GM23338 (cell line): ENCODE results near the gene DSG2. TPM values are rescaled to one million over a fixed set of nuclear protein-coding genes. Genes with fewer than 3 reads are reported as not detected.

ENCODE experiments used
- ATAC-seq: fragments of 200-7000 bp; cut with Tn5 transposase; 3 replicates; pipeline ENCODE4 v1.9.1; 2020
- DNase-seq: peaks from one replicate; pipeline ENCODE4 v3.0.0-alpha.2; 2015; ENCODE audit warnings: low spot score
- H2AFZ ChIP-seq: fragments of 200-600 bp; sonication (generic); 2 replicates; pipeline ENCODE4 v1.8.0; 2016; ENCODE audit warnings: antibody characterized with exemption, mild to moderate bottlenecking, moderate library complexity
- H3F3A ChIP-seq: fragments of 200-600 bp; sonication (generic); replicated peaks from 2 replicates; pipeline ENCODE4 v1.8.0; 2017; ENCODE audit warnings: antibody characterized with exemption, mixed run types, low read depth
- H3K27ac ChIP-seq: fragments of 200-600 bp; sonication (generic); 2 replicates; pipeline ENCODE4 v1.6.1; 2016; ENCODE audit warnings: low read depth
- H3K27me3 ChIP-seq: fragments of 200-600 bp; sonication (generic); 2 replicates; pipeline ENCODE4 v1.8.0; 2016; ENCODE audit warnings: mild to moderate bottlenecking, mixed run types, moderate library complexity; ENCODE audit not compliant: insufficient read depth
- H3K36me3 ChIP-seq: fragments of 200-600 bp; sonication (generic); 2 replicates; pipeline ENCODE4 v1.8.0; 2016; ENCODE audit warnings: mild to moderate bottlenecking; ENCODE audit not compliant: insufficient read depth
- H3K4me1 ChIP-seq: fragments of 200-600 bp; sonication (generic); 2 replicates; pipeline ENCODE4 v1.8.0; 2016; ENCODE audit warnings: mild to moderate bottlenecking, moderate library complexity; ENCODE audit not compliant: insufficient read depth
- H3K4me2 ChIP-seq: fragments of 200-600 bp; sonication (generic); 2 replicates; pipeline ENCODE4 v1.7.1; 2017; ENCODE audit warnings: mixed run types
- H3K4me3 ChIP-seq: fragments of 200-600 bp; sonication (generic); 2 replicates; pipeline ENCODE4 v1.6.1; 2016; ENCODE audit warnings: mixed run types
- H3K79me2 ChIP-seq: fragments of 200-600 bp; sonication (generic); replicated peaks from 2 replicates; pipeline ENCODE4 v1.8.0; 2017; ENCODE audit warnings: mild to moderate bottlenecking; ENCODE audit not compliant: insufficient read depth
- H3K9me2 ChIP-seq: fragments of 200-600 bp; sonication (generic); 2 replicates; pipeline ENCODE4 v1.8.0; 2017; ENCODE audit not compliant: insufficient read depth
- H4K20me1 ChIP-seq: fragments of 200-600 bp; sonication (generic); replicated peaks from 2 replicates; pipeline ENCODE4 v1.8.0; 2017; ENCODE audit warnings: mild to moderate bottlenecking; ENCODE audit not compliant: insufficient read depth
- H3K27ac Mint-ChIP-seq: 2 replicates; pipeline ENCODE4 v1.8.0; 2020; ENCODE audit warnings: inconsistent platforms, mild to moderate bottlenecking, moderate library complexity, mixed read lengths
- H3K27me3 Mint-ChIP-seq: 3 replicates; pipeline ENCODE4 v1.8.0; 2022; ENCODE audit warnings: low read depth, mild to moderate bottlenecking, moderate library complexity, mixed read lengths, inconsistent platforms; ENCODE audit not compliant: insufficient read depth, poor library complexity
- H3K36me3 Mint-ChIP-seq: 3 replicates; pipeline ENCODE4 v1.8.0; 2021; ENCODE audit warnings: low read depth, mild to moderate bottlenecking, inconsistent platforms, moderate library complexity, mixed read lengths
- H3K4me1 Mint-ChIP-seq: 3 replicates; pipeline ENCODE4 v1.8.0; 2020; ENCODE audit warnings: mild to moderate bottlenecking, inconsistent platforms, mixed read lengths
- H3K4me3 Mint-ChIP-seq: 3 replicates; pipeline ENCODE4 v1.8.0; 2021; ENCODE audit warnings: moderate library complexity, mild to moderate bottlenecking, inconsistent platforms, mixed read lengths
- H3K9me3 Mint-ChIP-seq: 3 replicates; pipeline ENCODE4 v1.8.0; 2020; ENCODE audit warnings: moderate library complexity, mild to moderate bottlenecking, inconsistent platforms, mixed read lengths
- CTCF ChIP-seq, 2 experiments: fragments of 200-600 bp in 1 of 2; sonication (generic) in 1 of 2; conservative IDR thresholded peaks; 2 replicates each; pipeline versions ENCODE4 v1.5.1 to v1.6.1; 2016 to 2017; ENCODE audit warnings: antibody characterized with exemption in 2 of 2, low read depth in 2 of 2, mild to moderate bottlenecking in 2 of 2, moderate library complexity in 1 of 2
- ETS1 ChIP-seq: IDR thresholded peaks from 2 replicates; pipeline ENCODE4 v1.6.1; 2016; ENCODE audit warnings: antibody characterized with exemption
- JUNB ChIP-seq: IDR thresholded peaks from one replicate; pipeline ENCODE4 v1.6.1; 2016; ENCODE audit warnings: antibody characterized with exemption; ENCODE audit not compliant: unreplicated experiment
- NANOG ChIP-seq: IDR thresholded peaks from 2 replicates; pipeline ENCODE4 v1.6.1; 2016; ENCODE audit warnings: antibody characterized with exemption, borderline replicate concordance
- POLR2AphosphoS5 ChIP-seq: IDR thresholded peaks from 2 replicates; pipeline ENCODE4 v1.6.1; 2016; ENCODE audit warnings: antibody characterized with exemption, low read depth
- REST ChIP-seq: IDR thresholded peaks from one replicate; pipeline ENCODE4 v1.6.1; 2018; ENCODE audit warnings: antibody characterized with exemption; ENCODE audit not compliant: unreplicated experiment
- STAT1 ChIP-seq: IDR thresholded peaks from one replicate; pipeline ENCODE4 v1.6.1; 2016; ENCODE audit warnings: antibody characterized with exemption; ENCODE audit not compliant: unreplicated experiment
- ZNF331 ChIP-seq: fragments of 250-450 bp; sonication (Bioruptor Pico); IDR thresholded peaks from 2 replicates; pipeline ENCODE4 v1.5.0; 2020; ENCODE audit warnings: low read depth, mild to moderate bottlenecking, moderate library complexity
- ZNF462 ChIP-seq: fragments of 250-450 bp; sonication (Bioruptor Pico); IDR thresholded peaks from 2 replicates; pipeline ENCODE4 v1.5.0; 2020; ENCODE audit warnings: mild to moderate bottlenecking, moderate library complexity
- polyA plus RNA-seq: library from polyadenylated mRNA; unstranded; fragments of >200 nt; fragmentation: Nextera tagmentation; extraction: Ambion mirVana; gene quantifications from 2 replicates; pipeline ENCODE4 v1.2.1, GENCODE V29; 2016
- total RNA-seq: library from RNA; depleted of rRNA; stranded (reverse); fragments of >200 nt; shearing (Covaris generic); gene quantifications from 2 replicates; pipeline ENCODE4 v1.2.3, GENCODE V29; 2014

Gene DSG2
- total and polyA plus RNA-seq, 2 experiments from 2014 or later, result 44.7 to 144 TPM

DNA sequence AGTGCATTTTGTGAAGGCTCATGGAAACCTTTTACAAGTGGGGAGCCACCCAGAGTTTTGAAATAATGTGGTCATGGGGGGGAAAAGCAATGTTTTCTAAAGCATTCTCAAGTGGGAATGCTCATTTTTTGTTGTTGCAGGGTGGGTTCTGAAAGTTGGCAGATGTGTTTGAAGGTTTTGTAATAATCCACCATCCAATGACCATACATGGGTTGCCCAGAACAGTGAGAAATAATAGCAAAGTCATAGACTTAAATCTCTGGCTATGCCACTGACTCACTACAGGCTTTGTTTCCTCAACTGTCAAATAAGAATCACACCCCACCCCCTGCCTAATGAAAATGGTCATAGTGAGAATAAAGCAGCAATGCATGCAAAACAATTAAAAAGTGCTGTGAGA lies 47.6 kb upstream of the DSG2 start:
- no peak for ATAC-seq

More for the DNA sequence above, 47.6 kb upstream of the DSG2 start:
- H4K20me1 ChIP-seq, result no peaks in the 10 kb centered on the region
- H2AFZ ChIP-seq, result no peak overlapping the region
- H3K27me3 ChIP-seq, result no peaks in the 10 kb centered on the region
- no peaks in the 10 kb centered on the region for H3K79me2 ChIP-seq
- TF ChIP-seq REST, result no peak
- TF ChIP-seq ETS1, result no peak
- TF ChIP-seq STAT1, result no peak
- no peak for TF ChIP-seq ZNF462 (CRISPR knock-in tag)
- TF ChIP-seq CTCF (conservative IDR thresholded peaks at IDR 0.05; ENCODE audit: low read depth in 2 of 2), result no peak
- TF ChIP-seq ZNF331 (CRISPR knock-in tag), result no peak
- no peak for TF ChIP-seq POLR2AphosphoS5
- TF ChIP-seq NANOG, result no peak
- no peak for TF ChIP-seq JUNB
- no peak overlapping the region for H3K27ac ChIP-seq
- no peaks in the 10 kb centered on the region for H3K9me3 Mint-ChIP-seq
- no peaks in the 10 kb centered on the region for H3F3A ChIP-seq
- H3K36me3 Mint-ChIP-seq, result no peaks in the 10 kb centered on the region
- H3K36me3 ChIP-seq, result no peaks in the 10 kb centered on the region
- H3K4me1 Mint-ChIP-seq, result peaks cover 5% of the 10 kb centered on the region; the same call in 2 of the 3 replicates
- H3K4me3 Mint-ChIP-seq, result no peak overlapping the region
- H3K4me1 ChIP-seq, result no peaks in the 10 kb centered on the region
- no peak for DNase-seq
- H3K4me2 ChIP-seq, result no peak overlapping the region
- no peak overlapping the region for H3K27ac Mint-ChIP-seq
- H3K4me3 ChIP-seq, result no peak overlapping the region
- H3K27me3 Mint-ChIP-seq, result no peaks in the 10 kb centered on the region
- no peaks in the 10 kb centered on the region for H3K9me2 ChIP-seq
